GM12878 (cell line): Measurements from ENCODE around the gene FXYD7. TPM values are rescaled to one million over a fixed set of nuclear protein-coding genes. Genes with fewer than 3 reads are reported as not detected.

ENCODE experiments used
- ATAC-seq: fragments of 200-7000 bp; cut with Tn5 transposase; 3 replicates; pipeline ENCODE4 v1.9.1; 2020; ENCODE audit warnings: mild to moderate bottlenecking, moderate library complexity
- BruUV-seq: library from RNA; stranded (reverse); fragments of 400-500 nt; replicated peaks from 2 replicates; lab custom pipeline; 2021; lab: Mats Ljungman, UMichigan
- CTCF ChIA-PET: fragments of 300-600 bp; sonication (Branson Sonifier 250); formaldehyde crosslinking; extraction: SDS; loops from one replicate; lab custom pipeline; 2021; ENCODE audit warnings: inconsistent platforms; lab: Yijun Ruan, JAX
- POLR2A ChIA-PET: fragments of 350-600 bp; formaldehyde crosslinking; extraction: SDS; loops from one replicate; lab custom pipeline; 2021; ENCODE audit warnings: inconsistent platforms; lab: Charles Lee
- RAD21 ChIA-PET: fragments of 300-600 bp; sonication (Branson Sonifier 250); formaldehyde crosslinking; loops from one replicate; lab custom pipeline; 2023; ENCODE audit warnings: antibody characterized with exemption; ENCODE audit not compliant: unreplicated experiment; lab: Charles Lee
- SMC1A ChIA-PET: fragments of 300-600 bp; sonication (Branson Sonifier 250); formaldehyde crosslinking; loops from one replicate; lab custom pipeline; 2023; ENCODE audit not compliant: unreplicated experiment, uncharacterized antibody; lab: Charles Lee
- DNase-seq: peaks from one replicate; pipeline ENCODE4 v3.0.0-alpha.2; 2011; ENCODE audit warnings: low read depth, low spot score
- FAIRE-seq: peaks from 3 replicates; lab custom pipeline; 2011; peaks lifted over from hg19 to GRCh38; lab: Jason Lieb, UNC
- H2AFZ ChIP-seq: 2 replicates; pipeline ENCODE4 v1.6.0; 2011; ENCODE audit warnings: low read depth, low read length, control low read depth; ENCODE audit not compliant: control insufficient read depth
- H3K27ac ChIP-seq: 2 replicates; pipeline ENCODE4 v1.5.1; 2011; ENCODE audit warnings: control low read depth; ENCODE audit not compliant: control insufficient read depth, insufficient read depth
- H3K27me3 ChIP-seq, 2 experiments: replicated peaks in 1 of 2; 2 replicates each; pipeline versions ENCODE4 v1.6.0 to v1.6.1; 2011; ENCODE audit warnings: low read length in 1 of 2; ENCODE audit not compliant: control insufficient read depth in 2 of 2, insufficient read depth in 2 of 2
- H3K36me3 ChIP-seq, 2 experiments: 2 replicates each; pipeline ENCODE4 v1.5.1; 2011; ENCODE audit warnings: low read length in 1 of 2; ENCODE audit not compliant: control insufficient read depth in 2 of 2, insufficient read depth in 2 of 2
- H3K4me1 ChIP-seq: 2 replicates; pipeline ENCODE4 v1.6.1; 2011; ENCODE audit warnings: mild to moderate bottlenecking, low read length, moderate library complexity, mixed read lengths; ENCODE audit not compliant: control insufficient read depth, insufficient read depth
- H3K4me2 ChIP-seq: 2 replicates; pipeline ENCODE4 v1.6.0; 2011; ENCODE audit warnings: control low read depth; ENCODE audit not compliant: control insufficient read depth, insufficient read depth
- H3K4me3 ChIP-seq: fragments of 200-600 bp; sonication (generic); 2 replicates; pipeline ENCODE4 v1.5.1; 2016
- H3K79me2 ChIP-seq: 2 replicates; pipeline ENCODE4 v1.6.0; 2011; ENCODE audit warnings: low read length; ENCODE audit not compliant: control insufficient read depth, insufficient read depth
- H3K9ac ChIP-seq: 2 replicates; pipeline ENCODE4 v1.8.0; 2011; ENCODE audit warnings: low read length, control low read depth, mixed read lengths; ENCODE audit not compliant: control insufficient read depth, insufficient read depth
- H3K9me3 ChIP-seq: replicated peaks from 3 replicates; pipeline ENCODE4 v1.5.1; 2011; ENCODE audit warnings: mild to moderate bottlenecking, low read length; ENCODE audit not compliant: control insufficient read depth, insufficient read depth
- H4K20me1 ChIP-seq: 2 replicates; pipeline ENCODE4 v1.6.0; 2011; ENCODE audit not compliant: control insufficient read depth, insufficient read depth
- CBFB ChIP-seq: IDR thresholded peaks from 2 replicates; pipeline ENCODE4 v1.6.1; 2016; ENCODE audit warnings: antibody characterized with exemption, low read depth
- MTA2 ChIP-seq: fragments of 450-650 bp; IDR thresholded peaks from 2 replicates; pipeline ENCODE4 v1.6.1; 2016; ENCODE audit warnings: low read depth, mild to moderate bottlenecking, moderate library complexity
- WGBS: methylation state at CpG from one replicate; pipeline ENCODE4 v1.1.6; 2016; ENCODE audit warnings: low lambda C conversion rate; ENCODE audit not compliant: insufficient replicate concordance, insufficient coverage; ENCODE audit errors: missing lambda C conversion rate; 5-methylcytosine and 5-hydroxymethylcytosine counted together
- in situ Hi-C: fragments of 300-500 bp; cut with MboI; formaldehyde crosslinking; loops from 9 replicates; pipeline ENCODE4 v1.14.3; 2018; ENCODE audit warnings: mixed read lengths
- intact Hi-C: fragments of 100-400 bp; cut with micrococcal nuclease; formaldehyde crosslinking; loops from one replicate; pipeline ENCODE4 v1.14.2; 2022; ENCODE audit not compliant: unreplicated experiment
- polyA plus RNA-seq, 11 experiments: library from polyadenylated mRNA; depleted of rRNA in 4 of 11; unstranded in 6 of 11; stranded (reverse) in 5 of 11; fragments of >200 nt; fragmentation: Nextera tagmentation in 4 of 11; fragmentation: Illumina TruSeq in 1 of 11; extraction: Ambion mirVana in 4 of 11; extraction: Trizol in 1 of 11; gene quantifications; 1 replicate in 1 of 11; 2 replicates in 10 of 11; pipeline versions ENCODE4 v1.2.1 to v1.2.3, GENCODE V29; 2011 to 2016; ENCODE audit warnings: inconsistent platforms in 2 of 11, missing spikeins in 2 of 11, low read depth in 1 of 11
- small RNA-seq: library from RNA; depleted of rRNA; stranded (forward); fragments of <200 nt; gene quantifications from one replicate; pipeline ENCODE3, GENCODE V24; 2014
- total RNA-seq, 4 experiments: library from RNA; depleted of rRNA in 3 of 4; stranded (reverse); fragments of >200 nt in 3 of 4; fragmentation: Illumina TruSeq in 1 of 4; extraction: Trizol in 1 of 4; gene quantifications; 2 replicates each; pipeline versions ENCODE4 v1.2.1 to v1.2.3, GENCODE V29; 2013 to 2021

The FXYD7 gene
- total and polyA plus RNA-seq, 10 of the 15 experiments (the other 5 are each of a cell fraction or from before 2014, with no cell fraction given), result 0.07 to 0.28 (median 0.12) TPM; not detected in 7

- Histone ChIP-seq H2AFZ (no peak overlapping the region), H3K9me3 (no peaks in the 10 kb centered on the region), H3K4me1 (peaks cover 33% of the 10 kb centered on the region), H4K20me1 (no peaks in the 10 kb centered on the region), H3K27me3 (no peaks in the 10 kb centered on the region; a peak in 1 of 4 replicates), H3K79me2 (no peaks in the 10 kb centered on the region), H3K4me2 (no peak overlapping the region)
- ChIA-PET POLR2A (interaction anchor here (0.8 to 1.5 kb wide), 4 partner anchors 9 to 55 kb away, joined by 3 to 6 read pairs (median 4); no protein-coding TSS in a partner anchor), RAD21 (interaction anchor here (1.2 kb wide), 1 partner anchor 62 kb away, joined by 3 read pairs; no protein-coding TSS in a partner anchor), CTCF (interaction anchor here (1.0 to 2.4 kb wide), 5 partner anchors 11 to 67 kb away, joined by 3 to 11 read pairs (median 4); partner anchors contain the start of gene FXYD7), SMC1A (interaction anchor here (0.7 to 1.4 kb wide), 4 partner anchors 14 to 61 kb away, joined by 3 to 5 read pairs (median 4); no protein-coding TSS in a partner anchor)
- no peak for DNase-seq
- BruUV-seq, result no TSS peak
- 76% methylated on average over 4 of the region's 4 CpGs for WGBS
- peak; percentile 83 for TF ChIP-seq MTA2
- no peak for TF ChIP-seq CBFB
- TF ChIP-seq, all 136 proteins: peak for 1
- FAIRE-seq (no peak), ATAC-seq (no peak)
- intact Hi-C loops, result no loop called here
- Histone ChIP-seq H3K36me3 (no peaks in the 10 kb centered on the region), H3K27ac (no peak overlapping the region), H3K4me3 (no peak overlapping the region), H3K9ac (no peak overlapping the region)
- in situ Hi-C loops, result no loop called here
Measured at GRCh38 chr19:35202722-35203688, 60.0 kb downstream of the FXYD7 start.

Small RNA genes lying within 50 kb of the gene (small RNA-seq; reads per million reads assigned to genes)
- not detected for gene AC020907.2

Other genes with a start within 250 kb of the FXYD7 start
Only the 7 nearest of the 18 such genes appear.
- gene HPN, start 101.5 kb upstream of the FXYD7 start, total RNA-seq (2014; rRNA removed), result not detected in 2 replicates
- gene HPN, start 101.5 kb upstream of the FXYD7 start, total RNA-seq (2014; rRNA removed; fragmentation: Illumina TruSeq; extraction: Trizol), result not detected in 2 replicates
- gene HPN, start 101.5 kb upstream of the FXYD7 start, total RNA-seq (2021), result 0.13 and 0.21 TPM in 2 replicates
- gene HPN, start 101.5 kb upstream of the FXYD7 start, polyA plus RNA-seq (2011; rRNA removed), result not detected in 2 replicates
- gene HPN, start 101.5 kb upstream of the FXYD7 start, polyA plus RNA-seq (2014; fragmentation: Illumina TruSeq; extraction: Trizol), result not detected in 2 replicates
- gene HPN, start 101.5 kb upstream of the FXYD7 start, polyA plus RNA-seq (2014; fragmentation: Nextera tagmentation; extraction: Ambion mirVana), result not detected
- 0.16 TPM in 1 of 2 replicates, not detected in the other for gene HPN, start 101.5 kb upstream of the FXYD7 start, polyA plus RNA-seq (2014; rRNA removed)
- under 1 TPM in 1 of 2 experiments, not detected in 1; 0.35 TPM for gene HPN, start 101.5 kb upstream of the FXYD7 start, polyA plus RNA-seq (2016; fragmentation: Nextera tagmentation; extraction: Ambion mirVana)
- gene FXYD3, start 27.4 kb upstream of the FXYD7 start, total RNA-seq (2014; rRNA removed), result not detected in 2 replicates
- gene FXYD3, start 27.4 kb upstream of the FXYD7 start, total RNA-seq (2014; rRNA removed; fragmentation: Illumina TruSeq; extraction: Trizol), result not detected in 2 replicates
- gene FXYD3, start 27.4 kb upstream of the FXYD7 start, total RNA-seq (2021), result 0.44 and 0.80 TPM in 2 replicates
- not detected in 2 replicates for gene FXYD3, start 27.4 kb upstream of the FXYD7 start, polyA plus RNA-seq (2011; rRNA removed)
- gene FXYD3, start 27.4 kb upstream of the FXYD7 start, polyA plus RNA-seq (2014; fragmentation: Illumina TruSeq; extraction: Trizol), result not detected in 2 replicates
- gene FXYD3, start 27.4 kb upstream of the FXYD7 start, polyA plus RNA-seq (2014; fragmentation: Nextera tagmentation; extraction: Ambion mirVana), result under 1 TPM in 1 of 2 experiments, not detected in 1; 0.09 TPM
- not detected in 2 replicates for gene FXYD3, start 27.4 kb upstream of the FXYD7 start, polyA plus RNA-seq (2014; rRNA removed)
- not detected for gene FXYD3, start 27.4 kb upstream of the FXYD7 start, polyA plus RNA-seq (2016; fragmentation: Nextera tagmentation; extraction: Ambion mirVana)
- 0.16 TPM in 1 of 2 replicates, not detected in the other for gene LGI4, start 8.2 kb upstream of the FXYD7 start, total RNA-seq (2014; rRNA removed)
- not detected in 2 replicates for gene LGI4, start 8.2 kb upstream of the FXYD7 start, total RNA-seq (2014; rRNA removed; fragmentation: Illumina TruSeq; extraction: Trizol)
- gene LGI4, start 8.2 kb upstream of the FXYD7 start, total RNA-seq (2021), result 0.29 TPM in 1 of 2 replicates, not detected in the other
- gene LGI4, start 8.2 kb upstream of the FXYD7 start, polyA plus RNA-seq (2011; rRNA removed), result 0.11 TPM in 1 of 2 replicates, not detected in the other
- not detected in 2 replicates for gene LGI4, start 8.2 kb upstream of the FXYD7 start, polyA plus RNA-seq (2014; fragmentation: Illumina TruSeq; extraction: Trizol)
- gene LGI4, start 8.2 kb upstream of the FXYD7 start, polyA plus RNA-seq (2014; fragmentation: Nextera tagmentation; extraction: Ambion mirVana), result not detected
- not detected in 2 replicates for gene LGI4, start 8.2 kb upstream of the FXYD7 start, polyA plus RNA-seq (2014; rRNA removed)
- gene LGI4, start 8.2 kb upstream of the FXYD7 start, polyA plus RNA-seq (2016; fragmentation: Nextera tagmentation; extraction: Ambion mirVana), result not detected
- 1.0 TPM in 1 of 2 replicates, not detected in the other for gene FXYD1, start 4.4 kb upstream of the FXYD7 start, total RNA-seq (2014; rRNA removed)
- not detected in 2 replicates for gene FXYD1, start 4.4 kb upstream of the FXYD7 start, total RNA-seq (2014; rRNA removed; fragmentation: Illumina TruSeq; extraction: Trizol)
- 1.2 and 1.4 TPM in 2 replicates for gene FXYD1, start 4.4 kb upstream of the FXYD7 start, total RNA-seq (2021)
- gene FXYD1, start 4.4 kb upstream of the FXYD7 start, polyA plus RNA-seq (2011; rRNA removed), result 0.29 and 0.54 TPM in 2 replicates
- gene FXYD1, start 4.4 kb upstream of the FXYD7 start, polyA plus RNA-seq (2014; fragmentation: Illumina TruSeq; extraction: Trizol), result 0.34 TPM in 1 of 2 replicates, not detected in the other
- gene FXYD1, start 4.4 kb upstream of the FXYD7 start, polyA plus RNA-seq (2014; fragmentation: Nextera tagmentation; extraction: Ambion mirVana), result not detected
- 0.14 and 0.37 TPM in 2 replicates for gene FXYD1, start 4.4 kb upstream of the FXYD7 start, polyA plus RNA-seq (2014; rRNA removed)
- gene FXYD1, start 4.4 kb upstream of the FXYD7 start, polyA plus RNA-seq (2016; fragmentation: Nextera tagmentation; extraction: Ambion mirVana), result under 1 TPM in 1 of 2 experiments, not detected in 1; 0.44 TPM
- 87.9 and 98.5 TPM in 2 replicates for gene FXYD5, start 11.5 kb downstream of the FXYD7 start, total RNA-seq (2014; rRNA removed)
- 81.3 and 93.1 TPM in 2 replicates for gene FXYD5, start 11.5 kb downstream of the FXYD7 start, total RNA-seq (2014; rRNA removed; fragmentation: Illumina TruSeq; extraction: Trizol)
- 94.7 and 106 TPM in 2 replicates for gene FXYD5, start 11.5 kb downstream of the FXYD7 start, total RNA-seq (2021)
- gene FXYD5, start 11.5 kb downstream of the FXYD7 start, polyA plus RNA-seq (2011; rRNA removed), result 46.4 and 82.4 TPM in 2 replicates
- gene FXYD5, start 11.5 kb downstream of the FXYD7 start, polyA plus RNA-seq (2014; fragmentation: Illumina TruSeq; extraction: Trizol), result 117 and 159 TPM in 2 replicates
- 10 to 100 TPM; 30.0 to 50.9 TPM for gene FXYD5, start 11.5 kb downstream of the FXYD7 start, polyA plus RNA-seq (2014; fragmentation: Nextera tagmentation; extraction: Ambion mirVana)
- 63.2 and 73.1 TPM in 2 replicates for gene FXYD5, start 11.5 kb downstream of the FXYD7 start, polyA plus RNA-seq (2014; rRNA removed)
- gene FXYD5, start 11.5 kb downstream of the FXYD7 start, polyA plus RNA-seq (2016; fragmentation: Nextera tagmentation; extraction: Ambion mirVana), result 100 to 1,000 TPM; 105 to 118 TPM
- gene FAM187B, start 85.5 kb downstream of the FXYD7 start, total RNA-seq (2014; rRNA removed), result not detected in 2 replicates
- gene FAM187B, start 85.5 kb downstream of the FXYD7 start, total RNA-seq (2014; rRNA removed; fragmentation: Illumina TruSeq; extraction: Trizol), result not detected in 2 replicates
- not detected in 2 replicates for gene FAM187B, start 85.5 kb downstream of the FXYD7 start, total RNA-seq (2021)
- 0.05 TPM in 1 of 2 replicates, not detected in the other for gene FAM187B, start 85.5 kb downstream of the FXYD7 start, polyA plus RNA-seq (2011; rRNA removed)
- not detected in 2 replicates for gene FAM187B, start 85.5 kb downstream of the FXYD7 start, polyA plus RNA-seq (2014; fragmentation: Illumina TruSeq; extraction: Trizol)
- not detected for gene FAM187B, start 85.5 kb downstream of the FXYD7 start, polyA plus RNA-seq (2014; fragmentation: Nextera tagmentation; extraction: Ambion mirVana)
- gene FAM187B, start 85.5 kb downstream of the FXYD7 start, polyA plus RNA-seq (2014; rRNA removed), result not detected in 2 replicates
- not detected for gene FAM187B, start 85.5 kb downstream of the FXYD7 start, polyA plus RNA-seq (2016; fragmentation: Nextera tagmentation; extraction: Ambion mirVana)
- 36.9 and 48.1 TPM in 2 replicates for gene LSR, start 105.7 kb downstream of the FXYD7 start, total RNA-seq (2014; rRNA removed)
- 7.5 and 14.4 TPM in 2 replicates for gene LSR, start 105.7 kb downstream of the FXYD7 start, total RNA-seq (2014; rRNA removed; fragmentation: Illumina TruSeq; extraction: Trizol)
- gene LSR, start 105.7 kb downstream of the FXYD7 start, total RNA-seq (2021), result 44.1 and 48.8 TPM in 2 replicates
- 6.1 and 24.3 TPM in 2 replicates for gene LSR, start 105.7 kb downstream of the FXYD7 start, polyA plus RNA-seq (2011; rRNA removed)
- gene LSR, start 105.7 kb downstream of the FXYD7 start, polyA plus RNA-seq (2014; fragmentation: Illumina TruSeq; extraction: Trizol), result 3.3 and 12.4 TPM in 2 replicates
- gene LSR, start 105.7 kb downstream of the FXYD7 start, polyA plus RNA-seq (2014; fragmentation: Nextera tagmentation; extraction: Ambion mirVana), result under 1 TPM; 0.26 to 0.84 TPM
- gene LSR, start 105.7 kb downstream of the FXYD7 start, polyA plus RNA-seq (2014; rRNA removed), result 28.3 and 37.6 TPM in 2 replicates
- gene LSR, start 105.7 kb downstream of the FXYD7 start, polyA plus RNA-seq (2016; fragmentation: Nextera tagmentation; extraction: Ambion mirVana), result 10 to 100 TPM; 35.7 to 53.9 TPM